HUDEP-2 (cell line): ENCODE measurements around the gene TMEM253.

Experiments
- DNase-seq, 76 experiments: peaks; one replicate each; lab custom pipeline; 2025; ENCODE audit not compliant: unreplicated experiment in 76 of 76; lab: John Stamatoyannopoulos, UW

Gene TMEM253

GRCh38 chr14:21089271-21089670, 11.6 kb upstream of the TMEM253 start:
- DNase-seq, result no peak

- DNase-seq, result no peak
Observed at GRCh38 chr14:21089877-21090193, 11.0 kb upstream of the TMEM253 start.

GRCh38 chr14:21090194-21090939, 10.5 kb upstream of the TMEM253 start:
- DNase-seq, result peak in 8 of 76 experiments; percentile 5 to 23 (median 8)

- DNase-seq, result no peak
Observed at GRCh38 chr14:21090940-21091663, 9.8 kb upstream of the TMEM253 start.

GRCh38 chr14:21091821-21092272, 9.0 kb upstream of the TMEM253 start:
- DNase-seq, result no peak

- peak in 70 of 76 experiments; percentile 13 to 88 (median 70) for DNase-seq
Observed at GRCh38 chr14:21092273-21093011, 8.4 kb upstream of the TMEM253 start.

GRCh38 chr14:21093018-21093417, 7.8 kb upstream of the TMEM253 start:
- no peak for DNase-seq

- DNase-seq, result no peak
Observed at GRCh38 chr14:21093769-21094681, 6.8 kb upstream of the TMEM253 start.

GRCh38 chr14:21095430-21096205, 5.2 kb upstream of the TMEM253 start:
- no peak for DNase-seq

- no peak for DNase-seq
Observed at GRCh38 chr14:21096438-21096837, 4.4 kb upstream of the TMEM253 start.

GRCh38 chr14:21096978-21097635, 3.8 kb upstream of the TMEM253 start:
- DNase-seq, result no peak

GRCh38 chr14:21097636-21098075, 3.2 kb upstream of the TMEM253 start:
- no peak for DNase-seq

GRCh38 chr14:21098076-21098891, 2.6 kb upstream of the TMEM253 start, which contains the start of gene ZNF219:
Gene ZNF219 (minus strand): TSS chr14:21098655. CDS start chr14:21093591, 5,064 bp downstream.
- DNase-seq, result peak in 14 of 76 experiments; percentile 3 to 26 (median 13)

GRCh38 chr14:21098892-21099595, 1.8 kb upstream of the TMEM253 start:
- no peak for DNase-seq

GRCh38 chr14:21099596-21099985, 1.3 kb upstream of the TMEM253 start:
- no peak for DNase-seq

GRCh38 chr14:21101802-21102413, 1.0 kb downstream of the TMEM253 start:
- DNase-seq, result no peak
